GM18507 (cell line): ENCODE data around the gene RAPH1.

ENCODE experiments used
- DNase-seq: peaks from one replicate; pipeline ENCODE4 v3.0.0; 2011; ENCODE audit warnings: low read depth; ENCODE audit not compliant: insufficient read length; ENCODE audit errors: extremely low spot score
- FAIRE-seq: peaks from 2 replicates; lab custom pipeline; 2011; peaks lifted over from hg19 to GRCh38; lab: Jason Lieb, UNC

Gene RAPH1

DNA sequence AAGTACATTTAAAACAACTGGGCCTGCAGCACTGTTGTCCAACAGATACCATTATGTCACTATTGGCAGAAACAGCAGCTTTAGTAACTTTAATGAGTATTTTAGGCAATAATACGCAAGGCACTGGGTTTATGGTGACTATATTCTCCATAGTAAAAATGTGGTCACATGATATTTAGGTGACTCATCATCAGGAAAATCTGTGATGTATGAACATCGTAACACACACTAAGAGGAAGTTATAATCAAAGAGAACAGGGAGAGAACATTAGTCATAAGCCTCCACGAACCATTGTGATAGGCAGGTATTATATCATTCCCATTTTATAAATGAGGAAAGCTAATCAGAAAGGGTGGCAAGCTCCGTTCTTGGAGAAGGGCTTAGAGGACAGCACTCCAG, 36.9 kb downstream of the RAPH1 start:
- FAIRE-seq = no peak

DNA sequence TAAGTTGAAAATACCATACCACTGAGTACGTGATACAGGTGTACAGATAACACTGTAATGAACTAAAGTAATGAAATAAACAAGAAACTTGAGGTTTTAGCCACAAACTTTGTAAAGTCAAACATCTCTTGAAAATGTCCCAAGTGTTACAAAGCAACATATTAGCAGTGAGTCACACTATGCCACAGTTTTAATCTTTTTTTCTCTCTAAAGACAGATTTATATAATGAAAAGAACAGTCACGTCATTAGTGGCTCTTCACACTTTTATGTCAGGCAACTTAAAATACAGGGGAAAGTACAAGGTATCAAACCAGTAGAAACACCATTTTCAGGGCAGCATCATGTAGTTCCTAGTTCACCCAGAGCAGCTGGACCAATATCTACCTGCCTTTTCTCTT, 42.1 kb downstream of the RAPH1 start:
- peak; percentile 29 for FAIRE-seq
- no peak for DNase-seq

More for the DNA sequence above, 36.9 kb downstream of the RAPH1 start:
- DNase-seq = no peak

DNA sequence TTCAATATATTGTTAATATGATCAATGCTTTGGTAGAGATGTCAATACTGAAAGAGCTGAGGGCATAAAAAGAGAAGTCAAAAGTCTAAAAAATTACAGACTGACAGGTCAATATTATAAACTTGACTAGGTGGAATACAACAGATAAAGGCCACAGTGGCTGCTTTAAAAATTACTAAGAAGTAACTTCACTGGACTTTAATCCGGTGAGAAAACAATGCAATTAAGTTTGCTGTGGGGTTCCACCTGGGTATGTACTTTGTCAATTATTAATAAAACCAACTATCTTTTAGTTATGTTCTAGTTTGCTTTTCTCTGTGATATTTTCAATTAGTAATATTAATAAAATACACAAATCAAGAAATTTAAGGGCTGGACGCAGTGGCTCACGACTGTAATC, 44.7 kb downstream of the RAPH1 start:
- no peak for FAIRE-seq
- DNase-seq = no peak

DNA sequence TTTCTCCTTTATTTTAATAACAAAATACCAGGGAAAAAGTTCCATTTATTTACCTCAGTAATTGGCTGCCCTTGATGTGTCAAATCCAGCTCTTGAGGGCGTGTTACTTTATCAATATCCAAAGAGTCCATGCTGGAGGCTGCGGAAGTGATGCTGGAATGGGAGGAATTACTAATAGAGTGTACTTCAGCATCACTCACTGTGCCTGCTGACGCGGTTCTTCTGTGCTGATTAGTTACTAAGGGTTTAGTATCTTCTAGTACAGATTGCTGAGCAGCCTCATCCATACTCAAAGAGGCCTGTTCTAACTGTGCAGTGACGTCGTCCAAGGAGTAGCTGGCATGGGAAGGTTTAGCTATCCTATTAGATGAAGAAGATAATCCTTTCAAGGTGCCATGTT, 45.6 kb downstream of the RAPH1 start:
- FAIRE-seq = no peak

DNA sequence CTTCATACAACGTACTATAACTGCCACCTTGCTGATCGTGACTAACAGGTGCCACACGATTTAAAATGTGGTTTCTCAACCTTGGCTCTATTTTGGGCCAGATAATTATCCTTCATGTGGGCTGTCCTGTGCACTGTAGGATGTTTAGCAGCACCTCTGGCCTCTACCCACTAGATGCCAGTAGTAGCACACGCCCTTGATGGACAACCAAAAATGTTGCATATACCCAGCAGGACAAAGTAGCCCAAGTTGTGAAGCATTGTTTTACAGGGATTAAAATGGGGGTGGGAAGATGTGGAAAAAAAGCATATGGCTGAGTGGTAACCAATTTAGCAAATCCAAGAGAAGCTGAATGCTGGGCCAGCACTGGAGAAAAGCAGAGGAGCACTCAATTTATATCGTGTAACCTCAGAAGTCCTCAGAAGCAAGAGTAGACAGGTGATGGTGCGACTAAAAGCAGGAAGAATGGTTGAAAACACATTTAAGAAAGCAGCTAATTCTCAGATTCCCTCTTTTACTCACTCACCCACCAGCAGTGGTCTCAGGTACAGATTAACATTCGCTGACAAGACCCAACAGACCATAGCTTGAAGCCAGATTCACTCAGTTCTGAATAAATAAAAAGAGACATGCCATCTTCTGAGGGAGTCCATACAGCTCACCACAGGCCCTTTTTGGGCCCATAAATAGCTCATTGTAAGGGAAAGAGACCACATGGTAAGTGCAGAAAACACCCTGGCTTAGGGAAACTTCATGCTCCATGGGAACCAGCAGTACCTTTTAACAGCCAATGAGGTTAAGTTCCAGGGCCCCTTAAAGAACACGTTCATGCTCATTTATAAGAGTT, 50.6 kb downstream of the RAPH1 start:
- FAIRE-seq (peak; percentile 69), DNase-seq (no peak)

More for the DNA sequence above, 45.6 kb downstream of the RAPH1 start:
- no peak for DNase-seq

DNA sequence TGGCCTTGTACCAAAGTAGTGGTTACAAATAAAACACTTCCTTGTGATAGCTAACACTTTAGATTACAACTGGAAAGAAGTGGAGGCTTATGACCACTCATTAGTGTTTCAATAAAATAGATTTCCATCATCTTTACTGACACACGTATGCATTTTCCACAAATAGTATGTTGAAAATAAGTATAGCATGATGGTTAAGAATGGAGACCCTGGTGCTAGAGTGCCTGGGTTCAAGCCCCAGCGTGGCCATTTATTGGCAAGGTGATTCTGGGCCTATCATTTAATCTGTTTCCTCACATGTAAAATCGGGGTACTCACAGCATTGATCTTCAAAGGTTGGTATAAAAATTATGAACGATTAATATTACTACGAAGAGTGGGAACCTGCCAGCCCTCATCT, 54.5 kb downstream of the RAPH1 start:
- DNase-seq = no peak

DNA sequence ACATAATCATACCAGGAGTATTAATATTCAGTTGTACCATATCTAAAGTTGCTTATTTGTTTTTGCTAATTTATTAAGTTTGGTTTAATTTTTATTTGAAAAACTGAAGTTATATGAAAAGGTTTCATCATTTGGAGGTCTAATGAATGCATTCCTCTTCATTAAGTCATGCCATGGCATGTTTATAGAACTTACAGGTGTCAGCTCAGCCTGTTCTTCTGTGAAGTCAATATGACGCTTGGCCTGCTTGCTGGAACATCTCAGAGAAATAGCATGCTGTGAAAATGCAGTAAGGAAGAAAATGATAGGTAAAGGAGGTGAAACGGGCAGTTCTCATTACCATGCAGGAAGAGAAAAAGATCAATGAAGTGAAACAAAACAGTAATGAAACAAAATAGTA, 58.2 kb downstream of the RAPH1 start:
- FAIRE-seq (no peak), DNase-seq (no peak)

More for the DNA sequence above, 54.5 kb downstream of the RAPH1 start:
- FAIRE-seq = no peak

DNA sequence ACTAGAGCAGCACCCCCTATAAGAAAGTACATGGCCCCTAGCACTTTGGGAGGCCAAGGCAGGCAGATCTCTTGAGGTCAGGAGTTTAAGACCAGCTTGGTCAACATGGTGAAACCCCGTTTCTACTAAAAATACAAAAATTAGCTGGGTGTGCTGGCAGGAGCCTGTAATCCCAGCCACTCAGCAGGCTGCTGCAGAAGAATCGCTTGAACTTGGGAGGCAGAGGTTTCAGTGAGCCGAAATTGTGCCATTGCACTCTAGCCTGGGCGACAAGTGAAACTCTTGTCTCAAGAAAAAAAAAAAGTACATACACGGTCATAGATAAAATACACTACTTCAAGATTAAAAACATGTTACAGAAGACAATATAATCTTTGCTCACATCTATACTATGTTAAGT, 63.8 kb downstream of the RAPH1 start:
- FAIRE-seq (no peak), DNase-seq (no peak)

DNA sequence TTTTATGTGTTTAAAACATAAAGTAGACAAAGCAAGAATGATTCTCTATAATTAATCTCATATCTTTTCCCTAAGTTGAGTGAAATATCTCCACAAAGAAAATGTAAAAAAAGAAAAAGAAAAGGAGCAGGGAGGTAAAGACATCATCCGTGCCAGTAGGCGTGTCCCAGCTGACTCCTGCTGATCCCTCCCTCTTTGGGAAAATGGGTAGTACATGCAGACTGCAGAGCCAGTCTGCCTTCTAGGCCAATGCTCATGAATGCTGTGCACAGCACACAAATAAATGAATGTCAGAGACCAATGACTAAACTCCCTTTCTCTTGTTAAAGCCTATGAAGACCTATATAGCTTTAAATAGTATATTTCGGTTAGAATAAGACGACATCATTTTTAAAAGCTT, 64.7 kb downstream of the RAPH1 start:
- no peak for FAIRE-seq

DNA sequence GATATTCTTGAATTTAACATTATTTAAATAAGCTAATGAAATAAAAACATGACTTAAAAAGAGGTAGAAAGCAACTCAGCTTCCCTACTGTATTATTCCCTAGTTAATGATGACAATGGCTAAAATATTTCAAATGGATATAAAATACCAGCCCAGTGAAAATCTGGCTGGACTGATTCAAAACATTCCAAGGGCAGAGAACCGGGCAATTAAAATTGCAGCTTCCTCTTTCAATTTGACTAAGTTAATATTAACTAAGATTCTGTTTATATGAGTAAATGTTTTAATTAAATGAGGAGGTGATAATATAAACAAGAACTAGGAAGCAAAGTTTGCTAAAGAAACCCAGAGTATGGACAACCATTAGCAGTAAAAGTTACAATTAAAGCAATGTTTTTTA, 65.6 kb downstream of the RAPH1 start:
- DNase-seq = no peak
- no peak for FAIRE-seq

More for the DNA sequence above, 64.7 kb downstream of the RAPH1 start:
- DNase-seq = no peak

DNA sequence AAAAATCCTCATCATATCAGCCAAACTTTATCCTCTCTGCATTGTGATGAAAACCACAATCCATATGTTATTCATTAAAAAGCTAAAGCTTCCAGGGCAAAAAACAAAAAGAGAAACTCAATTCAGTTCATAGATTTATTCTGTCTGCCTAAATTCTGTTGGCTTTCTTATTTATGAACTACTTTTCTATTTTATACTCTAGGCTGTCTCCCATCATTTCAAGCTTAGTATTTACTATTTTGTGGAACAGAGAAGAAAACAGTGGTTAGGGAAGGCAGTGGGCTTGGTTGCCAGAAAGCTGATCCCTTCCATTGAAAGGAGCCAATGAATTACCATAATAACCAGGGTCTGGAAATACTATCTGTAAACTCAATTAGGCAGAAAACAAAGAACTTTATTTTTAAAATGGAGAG, 71.8 kb downstream of the RAPH1 start:
- FAIRE-seq (no peak), DNase-seq (no peak)

DNA sequence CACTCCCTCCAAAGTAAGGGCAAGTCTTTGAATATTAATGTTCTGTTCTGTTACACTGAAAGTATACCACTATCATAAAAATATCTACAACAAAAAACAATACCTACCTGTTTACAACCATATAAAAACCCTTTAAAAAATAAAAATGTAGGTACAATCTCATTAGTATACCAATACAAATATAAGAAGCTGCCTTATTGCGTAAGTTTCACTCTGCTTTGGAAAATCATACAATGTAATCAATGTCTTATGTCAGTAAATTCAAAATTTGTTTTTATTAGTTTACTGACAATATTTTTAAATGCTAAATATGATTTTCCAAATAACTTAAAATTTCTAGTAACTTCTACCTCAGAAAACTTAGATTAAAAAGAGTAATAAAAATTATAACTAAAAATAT, 72.8 kb downstream of the RAPH1 start:
- FAIRE-seq (no peak), DNase-seq (no peak)

DNA sequence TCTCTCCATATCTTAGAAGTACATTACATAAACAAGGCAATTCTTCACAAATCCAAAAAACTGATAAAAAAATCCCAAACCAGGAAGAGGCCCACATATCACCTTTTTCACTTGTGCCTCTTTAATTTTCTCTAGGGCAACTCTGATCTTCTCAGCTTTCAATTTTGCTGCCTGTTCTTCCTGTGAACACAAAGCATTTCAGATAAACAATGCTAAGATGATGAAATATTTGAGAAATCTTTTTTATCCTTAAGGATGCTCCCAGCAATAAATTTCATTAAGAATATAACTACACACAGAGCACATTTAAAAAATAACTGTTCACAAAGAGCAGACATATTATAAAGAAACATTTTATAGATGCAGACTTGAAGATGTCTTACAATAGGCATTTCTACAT, 73.4 kb downstream of the RAPH1 start:
- DNase-seq (no peak), FAIRE-seq (no peak)

DNA sequence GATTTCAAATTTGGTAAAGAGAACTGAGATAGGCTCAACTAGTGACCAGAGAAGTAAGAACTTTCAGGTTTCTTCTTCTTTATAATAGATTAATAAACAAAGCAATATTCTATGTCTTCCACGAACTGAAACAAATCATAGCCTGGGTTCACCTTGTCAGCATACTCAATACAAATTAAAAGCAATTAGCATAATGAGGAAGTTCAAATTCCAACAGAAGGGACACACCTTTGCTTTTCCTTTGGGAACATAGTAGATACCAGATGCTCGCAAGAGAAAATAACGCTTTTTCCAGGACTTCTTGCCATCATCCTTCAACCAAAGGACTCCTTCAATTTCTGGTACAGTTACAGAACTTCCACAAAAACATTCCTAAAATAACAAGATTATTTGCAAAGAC, 79.9 kb downstream of the RAPH1 start:
- FAIRE-seq = no peak
- no peak for DNase-seq

DNA sequence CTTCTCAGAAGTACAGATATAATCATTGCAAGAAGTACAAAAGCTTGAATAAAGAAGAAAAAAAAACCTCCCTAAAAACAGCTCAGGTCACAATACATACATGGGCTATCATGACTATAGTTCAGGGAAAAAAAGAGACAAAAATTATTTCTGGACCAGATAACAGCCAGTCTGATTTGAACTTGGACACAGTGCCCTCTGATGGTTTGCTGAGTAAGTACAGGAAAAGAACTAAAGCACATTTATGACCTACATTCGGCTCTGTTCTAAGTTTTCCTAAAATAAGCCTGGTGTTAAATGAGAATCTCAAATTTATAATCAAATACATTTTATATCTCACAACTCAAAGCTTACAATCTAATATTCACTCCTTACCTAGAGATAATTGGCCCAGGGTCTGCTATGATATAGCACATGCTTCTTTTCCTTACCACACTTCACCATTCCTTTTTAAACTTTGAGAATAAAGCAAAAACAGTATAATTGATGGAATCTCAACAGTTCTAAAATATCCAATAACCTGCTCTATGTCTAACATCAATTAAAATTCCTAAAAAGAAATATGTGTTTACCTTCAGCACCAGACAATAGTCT, 81.1 kb downstream of the RAPH1 start:
- peak; percentile 28 for DNase-seq

DNA sequence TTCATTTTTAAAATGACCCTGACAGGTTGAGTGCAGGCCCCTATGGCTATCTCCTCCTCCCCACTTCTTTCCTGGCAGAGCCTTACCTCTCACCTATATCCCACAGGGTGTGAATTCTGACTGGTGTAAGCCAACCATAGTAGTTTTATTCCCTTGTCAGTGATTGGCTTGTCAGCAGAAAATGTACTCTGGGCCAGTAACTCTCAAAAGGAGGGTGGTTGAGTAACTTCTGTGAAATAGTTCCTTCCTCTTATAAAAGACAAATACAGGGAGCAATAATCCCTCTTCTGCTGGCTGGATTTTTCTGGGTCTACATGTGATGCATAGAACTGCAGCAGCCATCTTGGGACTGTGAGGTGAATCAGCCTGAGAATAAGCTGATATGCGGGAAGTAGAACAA, 83.4 kb downstream of the RAPH1 start:
- DNase-seq (no peak), FAIRE-seq (no peak)

More for the DNA sequence above, 81.1 kb downstream of the RAPH1 start:
- peak; percentile 88 for FAIRE-seq

DNA sequence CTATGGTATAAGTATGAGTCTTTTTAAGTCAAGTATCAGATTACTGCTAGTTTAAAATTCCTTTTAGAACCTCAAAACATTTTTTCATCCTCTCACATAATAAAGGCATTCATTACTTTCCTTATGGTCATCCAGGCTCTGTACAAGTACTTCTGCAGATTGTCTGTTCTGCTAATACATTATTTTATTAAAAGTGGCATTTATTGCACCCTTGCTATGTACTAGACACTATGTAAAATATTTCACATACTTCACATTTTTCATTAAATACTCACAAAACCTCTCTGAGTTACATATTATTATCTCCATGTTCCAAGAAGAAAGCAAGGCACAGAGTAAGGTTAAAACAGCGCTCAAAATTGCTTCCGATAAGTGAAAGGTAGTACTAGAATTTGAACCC, 84.1 kb downstream of the RAPH1 start:
- FAIRE-seq = no peak

DNA sequence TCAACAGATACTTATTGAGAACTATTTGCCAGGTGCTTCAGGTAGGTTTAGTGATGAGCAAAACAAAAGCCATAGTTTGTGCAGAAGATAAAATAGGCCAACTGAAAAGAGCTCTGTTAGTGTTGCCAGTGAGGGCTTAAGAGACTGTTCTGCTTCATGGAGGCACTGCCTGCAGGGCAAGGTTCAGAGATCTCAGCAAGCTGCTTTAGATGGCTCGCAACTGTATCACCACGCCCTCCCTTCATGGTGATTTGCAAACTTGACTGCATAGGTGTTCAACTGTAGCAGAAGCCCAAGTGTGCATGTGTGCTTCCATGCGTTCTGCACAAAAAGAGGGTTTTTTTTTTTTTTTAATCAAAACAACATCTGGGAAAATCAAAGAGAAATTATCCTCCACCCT, 84.5 kb downstream of the RAPH1 start:
- no peak for FAIRE-seq

More for the DNA sequence above, 84.1 kb downstream of the RAPH1 start:
- DNase-seq = no peak

DNA sequence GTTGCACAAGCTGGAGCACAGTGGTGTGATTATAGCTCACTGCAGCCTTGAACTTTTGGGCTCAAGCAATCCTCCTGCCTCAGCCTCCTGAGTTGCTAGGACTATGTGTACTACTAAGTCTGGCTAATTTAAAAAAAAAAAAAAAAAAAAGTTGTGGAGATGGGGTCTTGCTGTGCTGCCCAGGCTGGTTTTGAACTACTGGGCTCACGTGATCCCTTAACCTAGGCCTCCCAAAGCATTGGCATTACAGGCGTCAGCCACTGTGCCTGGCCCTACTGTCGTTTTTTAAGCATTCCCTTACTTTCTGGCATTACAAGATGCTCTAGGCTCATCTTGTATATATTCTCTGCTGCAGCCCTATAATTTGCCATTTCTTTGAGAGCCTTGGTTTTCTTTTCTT, 88.3 kb downstream of the RAPH1 start:
- DNase-seq (no peak), FAIRE-seq (no peak)

More for the DNA sequence above, 84.5 kb downstream of the RAPH1 start:
- DNase-seq = no peak

DNA sequence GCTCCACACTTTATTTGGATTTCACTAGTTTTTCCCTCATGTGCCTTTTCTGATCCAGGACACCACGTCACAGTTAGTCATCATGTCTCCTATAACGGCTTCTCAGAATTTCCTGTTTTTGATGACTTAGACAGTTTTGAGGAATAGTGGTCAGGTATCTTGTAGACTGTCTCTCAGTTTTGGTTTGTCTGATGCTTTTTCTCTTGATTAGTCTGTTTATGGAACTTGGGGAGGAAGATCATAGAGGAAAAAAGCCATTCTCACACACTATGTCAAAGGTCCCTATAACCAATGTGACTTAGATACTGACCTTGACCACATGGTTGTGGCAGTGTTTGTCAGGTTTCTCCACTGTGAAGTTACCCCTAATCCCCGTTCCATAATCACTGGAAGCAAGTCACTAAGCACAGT, 89.0 kb downstream of the RAPH1 start:
- FAIRE-seq (no peak), DNase-seq (no peak)

DNA sequence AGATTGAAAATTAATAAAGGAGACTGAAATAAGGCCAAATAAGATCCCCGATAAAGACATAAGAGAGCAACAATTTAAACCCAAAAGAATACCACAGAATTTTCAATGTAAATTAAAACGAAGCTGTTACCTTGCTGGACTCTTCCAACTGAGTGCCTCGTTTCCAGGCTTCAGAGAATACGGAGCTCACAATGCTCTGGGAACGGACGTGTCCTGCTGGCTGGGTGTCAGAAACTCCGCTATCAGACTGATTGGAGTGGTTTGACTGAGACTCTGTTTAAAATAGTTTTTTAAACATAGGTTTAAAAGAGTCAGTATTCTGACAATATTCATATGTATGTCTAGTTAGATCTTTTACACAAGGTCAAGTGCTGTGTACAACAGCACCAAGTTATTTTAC, 90.4 kb downstream of the RAPH1 start:
- FAIRE-seq (no peak), DNase-seq (no peak)
